ENCODE data around the gene RAB4A. TPM values are rescaled to one million over a fixed set of nuclear protein-coding genes. Genes with fewer than 3 reads are reported as not detected.
A peak's percentile ranks its signal among the peaks of the same experiment; 100 is the strongest.

RAB4A gene
- polyA plus RNA-seq, 2 of the 4 experiments (the other 2 are of a cell fraction): 31.5 to 38.4 TPM

DNA sequence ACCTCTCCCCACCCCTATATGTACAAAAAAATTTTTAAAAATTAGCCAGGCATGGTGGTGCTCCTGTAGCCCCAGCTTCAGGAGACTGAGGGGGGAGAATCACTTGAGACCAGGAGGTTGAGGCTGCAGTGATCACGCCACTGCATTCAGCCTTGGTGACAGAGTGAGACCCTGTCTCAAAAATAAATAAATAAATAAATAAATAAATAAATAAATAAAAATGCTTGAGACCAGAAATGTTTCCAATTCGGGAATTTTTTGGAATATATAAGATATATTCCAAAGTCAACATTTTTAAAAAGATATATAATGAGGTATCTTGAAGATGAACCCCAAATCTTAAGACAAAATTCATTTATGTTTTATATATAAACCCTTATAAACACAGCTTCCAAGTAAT, 42.4 kb upstream of the RAB4A start:
- ChIA-PET CTCF (interaction anchor here (0.7 to 7.9 kb wide), 33 partner anchors 10 to 580 kb away, joined by 3 to 99 read pairs (median 6); partner anchors contain the start of gene RHOU), POLR2A (interaction anchor here (1.4 kb wide), 1 partner anchor 280 kb away, joined by 4 read pairs; the partner anchor contains the start of gene NUP133)
- FAIRE-seq (no peak), ATAC-seq (no peak), DNase-seq (ENCODE audit: low read depth in 1 of 2, low spot score in 1 of 2) (no peak)
- Histone ChIP-seq H3K4me1 (peaks cover 71% of the 10 kb centered on the region), H3K4me2 (peak overlapping the region; percentile 54), H3K27ac (peak overlapping the region; percentile 32 to 74; a peak in 4 of 6 replicates), H3K9me3 (no peaks in the 10 kb centered on the region), H3K4me3 (no peak overlapping the region)
- no peak for TF ChIP-seq JUNB (IDR thresholded peaks at IDR 0.05)
- TF ChIP-seq ZC3H11A (IDR thresholded peaks at IDR 0.05): peak; percentile 75
- WGBS (ENCODE audit: missing lambda C conversion rate): 71% methylated on average over 2 of the region's 2 CpGs

DNA sequence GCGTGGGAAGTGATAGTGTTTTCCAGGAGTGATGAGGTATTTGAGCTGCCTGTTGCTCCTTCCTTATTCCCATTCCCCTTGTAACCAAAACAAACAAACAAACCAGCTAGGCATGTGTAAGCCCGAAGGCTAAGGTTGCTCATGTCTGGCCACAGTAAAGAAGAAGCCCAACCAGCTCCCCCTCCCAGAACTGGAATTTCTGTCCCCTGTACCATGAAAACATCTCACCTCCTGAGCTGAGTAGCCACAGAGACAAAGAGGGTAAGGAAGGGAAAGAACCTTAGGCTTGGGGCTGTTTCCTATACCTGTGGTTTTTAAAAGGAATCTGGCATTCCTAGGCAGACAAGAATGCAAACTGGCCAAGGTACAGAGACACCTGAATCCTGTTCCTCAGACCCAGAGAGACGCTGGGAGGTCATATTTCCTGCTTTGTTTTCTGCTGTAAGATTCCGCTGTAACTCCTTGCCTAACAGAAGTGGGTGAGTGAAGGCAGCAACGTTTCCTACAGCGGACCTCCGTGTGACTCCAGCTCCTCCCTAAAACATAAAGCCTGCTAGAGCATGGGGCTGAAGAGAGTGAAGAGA, 41.7 kb upstream of the RAB4A start:
- Histone ChIP-seq H3K4me1 (peaks cover 64% of the 10 kb centered on the region), H3K27ac (peak overlapping the region; percentile 72 to 74), H3K4me2 (peak overlapping the region; percentile 54), H3K9me3 (no peaks in the 10 kb centered on the region), H3K4me3 (no peak overlapping the region; the same call in 2 of the 3 replicates)
- peak; percentile 20 to 38; a peak in 4 of 6 replicates for ATAC-seq
- FAIRE-seq: no peak
- ChIA-PET POLR2A (interaction anchor here (1.1 to 1.4 kb wide), 2 partner anchors 26 to 279 kb away, joined by 3 to 4 read pairs; partner anchors contain the start of gene NUP133), CTCF (interaction anchor here (0.6 to 7.9 kb wide), 13 partner anchors 10 to 565 kb away, joined by 3 to 99 read pairs (median 11); partner anchors contain the start of gene RHOU)
- TF ChIP-seq, protein P1, sequence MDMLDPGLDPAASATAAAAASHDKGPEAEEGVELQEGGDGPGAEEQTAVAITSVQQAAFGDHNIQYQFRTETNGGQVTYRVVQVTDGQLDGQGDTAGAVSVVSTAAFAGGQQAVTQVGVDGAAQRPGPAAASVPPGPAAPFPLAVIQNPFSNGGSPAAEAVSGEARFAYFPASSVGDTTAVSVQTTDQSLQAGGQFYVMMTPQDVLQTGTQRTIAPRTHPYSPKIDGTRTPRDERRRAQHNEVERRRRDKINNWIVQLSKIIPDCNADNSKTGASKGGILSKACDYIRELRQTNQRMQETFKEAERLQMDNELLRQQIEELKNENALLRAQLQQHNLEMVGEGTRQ (IDR thresholded peaks at IDR 0.05): no peak
- no peak for TF ChIP-seq RNF2 (IDR thresholded peaks at IDR 0.05; ENCODE audit: borderline replicate concordance, low read depth)
- TF ChIP-seq, protein P2, sequence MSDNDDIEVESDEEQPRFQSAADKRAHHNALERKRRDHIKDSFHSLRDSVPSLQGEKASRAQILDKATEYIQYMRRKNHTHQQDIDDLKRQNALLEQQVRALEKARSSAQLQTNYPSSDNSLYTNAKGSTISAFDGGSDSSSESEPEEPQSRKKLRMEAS (IDR thresholded peaks at IDR 0.05): 0 out of 2 replicates have a peak, but pooled peaks have one; percentile 16
- peak; percentile 60 to 71 for DNase-seq (ENCODE audit: low read depth in 1 of 2, low spot score in 1 of 2)
- WGBS (ENCODE audit: missing lambda C conversion rate): 34% methylated on average over 7 of the region's 7 CpGs

DNA sequence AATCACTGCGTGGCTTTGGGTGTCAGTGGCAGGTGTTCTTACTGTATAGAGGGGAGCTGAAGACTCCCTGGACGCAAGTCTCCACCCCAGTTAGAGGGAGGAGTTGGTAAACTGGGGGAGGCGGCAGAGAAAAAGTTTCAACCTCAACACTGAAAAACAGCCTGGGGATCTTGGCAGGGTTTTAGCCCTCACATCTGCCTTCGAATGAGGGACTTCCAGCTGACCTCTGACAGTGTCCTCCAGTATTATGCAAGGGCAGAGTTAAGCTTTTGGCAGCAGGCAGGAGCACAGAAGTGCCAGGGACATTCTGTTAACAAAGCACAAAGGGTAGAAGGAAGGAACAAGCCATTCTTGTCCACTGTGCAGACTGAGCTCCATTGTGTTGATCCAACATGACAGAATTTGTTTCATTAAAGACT, 41.2 kb upstream of the RAB4A start:
- Histone ChIP-seq H3K4me1 (peaks cover 59% of the 10 kb centered on the region), H3K4me3 (no peak overlapping the region), H3K9me3 (no peaks in the 10 kb centered on the region), H3K4me2 (peak overlapping the region; percentile 54), H3K27ac (peak overlapping the region; percentile 72 to 74)
- POLR2A ChIA-PET: interaction anchor here (1.1 to 1.4 kb wide), 2 partner anchors 26 to 279 kb away, joined by 3 to 4 read pairs; partner anchors contain the start of gene NUP133
- TF ChIP-seq POLR2A (IDR thresholded peaks at IDR 0.05; ENCODE audit: low read length) (no peak), HEYL (CRISPR knock-in tag; IDR thresholded peaks at IDR 0.05) (no peak), RARB (CRISPR knock-in tag; IDR thresholded peaks at IDR 0.05) (no peak), HES2 (IDR thresholded peaks at IDR 0.05) (no peak), TP53 (CRISPR knock-in tag; IDR thresholded peaks at IDR 0.05) (no peak), ELK1 (IDR thresholded peaks at IDR 0.05; ENCODE audit: low read depth, low read length) (no peak), RAD21 (conservative IDR thresholded peaks at IDR 0.05 in 1 of 2, IDR thresholded peaks at IDR 0.05 in 1 of 2) (no peak), BHLHE40 (IDR thresholded peaks at IDR 0.05; ENCODE audit: low read depth, low read length) (no peak), JUN (IDR thresholded peaks at IDR 0.05) (no peak), HMGXB4 (CRISPR knock-in tag; IDR thresholded peaks at IDR 0.05; ENCODE audit: borderline replicate concordance) (no peak), JUNB (IDR thresholded peaks at IDR 0.05) (no peak), NFE2L2 (conservative IDR thresholded peaks at IDR 0.05; ENCODE audit: low read length) (no peak), ESRRA (IDR thresholded peaks at IDR 0.05; ENCODE audit: borderline replicate concordance, low read length) (no peak), EHMT2 (IDR thresholded peaks at IDR 0.05; ENCODE audit: low read depth) (no peak)
- CTCF ChIA-PET: interaction anchor here (0.6 to 7.9 kb wide), 9 partner anchors 10 to 566 kb away, joined by 3 to 99 read pairs (median 13); partner anchors contain the start of gene RHOU
- FAIRE-seq (no peak), DNase-seq (ENCODE audit: low read depth in 1 of 2, low spot score in 1 of 2) (no peak), ATAC-seq (peak; percentile 2 to 13; a peak in 3 of 6 replicates)
- 49% methylated on average over 4 of the region's 4 CpGs for WGBS (ENCODE audit: missing lambda C conversion rate)

Data from A549 (cell line).